IPS-NIHi11 (cell line): ENCODE measurements around the gene SP1.
"Not testable (repeated sequence)": the region's sequence is repeated elsewhere in the genome, so short reads cannot be mapped to it uniquely, and the experiment has no call there.

Experiments used
- DNase-seq: peaks from one replicate; pipeline ENCODE4 v3.0.0; 2012; ENCODE audit warnings: mixed read lengths, low spot score

The SP1 gene

DNA sequence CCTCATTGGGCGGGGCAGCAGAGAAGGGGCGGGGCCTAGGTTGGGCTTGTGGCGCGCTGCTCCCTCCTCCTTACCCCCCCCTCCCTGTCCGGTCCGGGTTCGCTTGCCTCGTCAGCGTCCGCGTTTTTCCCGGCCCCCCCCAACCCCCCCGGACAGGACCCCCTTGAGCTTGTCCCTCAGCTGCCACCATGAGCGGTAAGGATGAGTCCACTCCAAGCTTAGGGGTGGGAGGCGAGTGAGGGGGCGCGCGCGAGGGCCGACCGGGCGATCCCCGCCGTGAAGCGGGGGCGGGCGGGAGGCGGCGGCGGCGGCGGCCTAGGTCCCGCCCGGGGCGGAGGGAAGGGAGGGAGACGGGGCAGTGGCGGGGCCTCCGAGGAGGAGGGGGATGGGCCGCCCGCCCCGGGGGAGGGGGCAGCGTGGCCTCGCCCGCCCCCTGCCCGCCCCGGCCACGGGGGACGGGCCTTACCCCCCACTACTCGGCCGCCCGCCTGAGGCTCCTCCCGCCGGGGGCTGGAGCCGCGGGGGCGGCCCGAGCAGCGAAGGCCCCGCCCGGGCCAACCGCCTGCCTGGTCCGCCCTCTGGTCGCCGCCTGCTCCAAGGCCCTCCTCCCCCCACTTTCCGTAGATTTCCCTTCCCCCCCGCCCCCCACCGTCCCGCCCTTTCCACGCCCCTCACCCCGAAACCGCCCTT is at the start of gene SP1:
TSS of gene SP1 (plus strand) at position 73 of the 690 bp plus-strand sequence. CDS start at position 189, 116 bp downstream.
- DNase-seq, result peak; percentile 85

DNA sequence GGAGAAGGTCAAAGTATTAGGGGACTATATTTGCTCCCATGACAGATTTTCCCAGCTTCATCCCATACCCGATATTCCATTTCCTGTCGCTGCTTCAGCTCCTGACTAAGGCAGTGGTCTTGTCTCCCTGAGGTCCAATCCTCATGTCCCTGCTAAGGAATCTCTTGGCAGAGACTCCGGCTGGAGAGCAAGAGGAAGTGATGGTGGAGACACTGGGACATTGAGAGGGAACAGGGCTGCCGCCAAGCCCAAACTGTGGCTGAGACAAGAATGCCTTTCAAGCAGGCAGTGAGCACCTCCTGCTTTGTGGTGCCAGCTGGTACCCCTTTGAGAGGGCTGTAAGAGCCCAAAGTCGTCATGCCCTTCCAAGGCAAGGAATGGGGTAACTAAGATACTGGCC is 49.3 kb upstream of the SP1 start:
- DNase-seq, result no peak

DNA sequence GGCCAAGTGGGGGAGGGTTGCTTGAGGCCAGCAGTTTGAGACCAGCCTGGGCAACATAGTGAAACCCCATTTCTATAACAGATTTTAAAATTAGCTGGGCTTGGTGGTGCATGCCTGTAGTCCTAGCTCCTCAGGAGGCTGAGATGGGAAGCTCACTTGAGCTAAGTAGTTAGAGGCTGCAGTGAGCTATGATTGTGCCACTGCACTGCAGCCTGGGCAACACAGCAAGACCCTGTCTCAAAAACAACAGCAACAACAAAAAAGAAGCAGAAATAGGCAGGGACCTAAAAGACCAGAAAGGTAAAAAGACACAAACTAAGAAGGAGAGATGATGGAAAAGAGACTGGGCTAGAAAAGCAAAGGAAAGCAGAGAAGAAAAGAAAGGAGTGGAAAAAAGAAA is 47.6 kb upstream of the SP1 start:
- not testable (repeated sequence) for DNase-seq

DNA sequence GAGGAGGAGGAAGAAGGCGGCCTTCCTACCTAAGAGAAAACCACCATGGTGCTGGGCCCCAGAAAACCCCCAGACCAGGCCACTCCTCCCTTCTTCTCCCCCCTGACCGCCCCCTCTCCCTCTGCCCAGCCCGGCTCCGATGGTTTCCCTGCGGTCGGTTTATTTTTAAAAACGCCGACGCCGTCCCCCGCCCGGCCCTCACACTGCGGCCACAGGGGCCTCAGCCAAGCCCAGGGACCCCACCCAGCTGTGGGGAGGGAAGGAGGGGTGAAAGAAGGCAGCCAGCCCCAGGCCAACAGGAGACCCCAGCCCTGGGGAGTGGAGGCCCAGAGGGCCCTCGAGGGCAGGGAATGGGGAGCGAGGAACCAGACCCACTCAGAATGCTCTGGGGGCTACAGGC is 47.2 kb upstream of the SP1 start:
- DNase-seq, result no peak

DNA sequence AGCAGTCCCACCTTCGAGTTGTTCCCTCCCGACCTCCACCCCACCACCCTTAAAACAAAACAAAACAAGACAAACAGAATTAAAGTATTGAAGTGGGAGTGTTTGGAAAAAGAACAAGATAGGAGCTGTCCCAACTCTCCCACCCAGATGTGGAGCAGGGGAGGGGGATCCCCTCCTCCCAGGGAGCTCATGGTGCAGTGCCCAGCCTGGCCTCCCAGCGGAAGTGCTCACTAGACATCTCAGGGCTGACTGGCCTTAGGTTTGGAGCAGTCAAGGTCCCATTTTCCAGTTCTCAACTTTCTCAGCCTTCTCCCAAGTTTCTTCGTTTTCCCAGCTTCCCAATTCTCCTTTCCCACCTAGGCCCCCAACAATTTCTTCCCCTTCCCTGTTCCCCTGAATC is 46.7 kb upstream of the SP1 start:
- DNase-seq, result no peak

DNA sequence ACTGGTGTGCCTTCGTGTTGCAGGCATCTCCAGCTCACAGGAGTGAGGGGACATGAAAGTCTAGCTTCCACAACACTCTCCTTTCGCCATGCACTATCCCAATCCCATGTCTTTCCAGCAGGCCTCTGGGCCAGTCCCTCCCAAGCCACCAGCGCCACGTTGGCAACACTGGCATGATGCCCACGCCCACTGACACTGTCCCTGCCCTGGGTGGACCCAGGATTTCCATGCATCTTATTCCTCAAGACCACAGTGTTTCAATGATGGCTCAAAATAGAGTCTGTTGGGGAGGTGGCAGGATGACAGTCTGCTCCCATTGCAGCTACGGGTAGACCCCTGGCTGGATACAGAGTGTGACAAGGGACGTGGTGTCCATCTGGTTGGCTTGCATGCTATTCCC is 46.1 kb upstream of the SP1 start:
- no peak for DNase-seq

DNA sequence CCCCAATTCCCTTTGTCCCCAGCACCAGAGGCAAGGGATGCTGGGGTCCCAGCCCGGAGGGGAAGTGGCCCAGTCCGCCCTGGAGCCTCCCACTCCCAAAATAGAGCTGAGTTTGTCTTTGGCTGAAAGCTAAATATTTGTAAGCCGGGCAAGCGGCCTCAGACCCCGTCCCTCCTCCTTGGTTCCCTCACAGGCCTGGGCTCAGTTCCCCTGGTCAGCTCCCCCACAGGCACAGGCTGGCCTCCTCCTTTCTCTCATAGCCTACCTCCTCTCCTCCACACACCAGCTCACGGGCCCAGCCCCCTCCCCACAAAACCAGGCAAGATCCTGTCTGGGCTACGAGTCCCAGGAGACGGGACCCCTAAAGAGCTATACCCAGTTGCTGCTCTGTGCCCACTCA is 45.2 kb upstream of the SP1 start:
- no peak for DNase-seq

DNA sequence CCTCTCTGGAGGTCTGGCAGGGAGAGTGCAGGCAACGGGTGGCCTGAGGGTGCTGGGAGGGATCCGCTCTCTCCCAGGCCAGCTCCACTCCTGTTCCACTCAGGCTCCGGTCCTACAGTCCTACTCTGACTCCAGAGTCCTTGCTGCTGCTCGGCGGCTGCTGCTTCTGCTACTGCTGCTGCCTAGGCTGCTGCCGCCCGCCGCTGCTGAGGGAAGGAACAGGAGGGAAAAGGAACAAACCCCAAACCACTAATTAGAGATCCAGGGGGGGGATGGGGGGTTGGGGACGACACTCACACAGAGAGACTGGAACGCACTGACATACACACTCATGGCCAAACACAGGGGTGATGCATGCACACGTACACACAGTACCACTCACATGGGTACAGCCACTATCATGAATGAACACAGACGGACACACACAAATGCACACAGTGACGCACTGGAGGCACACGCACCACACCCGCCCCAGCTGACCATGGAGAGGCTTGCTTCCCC is 43.7 kb upstream of the SP1 start, which contains the start of gene SP7:
TSS of gene SP7 (minus strand) at position 174 of the 501 bp plus-strand sequence. CDS start 708 bp downstream, outside the sequence.
- DNase-seq, result no peak

DNA sequence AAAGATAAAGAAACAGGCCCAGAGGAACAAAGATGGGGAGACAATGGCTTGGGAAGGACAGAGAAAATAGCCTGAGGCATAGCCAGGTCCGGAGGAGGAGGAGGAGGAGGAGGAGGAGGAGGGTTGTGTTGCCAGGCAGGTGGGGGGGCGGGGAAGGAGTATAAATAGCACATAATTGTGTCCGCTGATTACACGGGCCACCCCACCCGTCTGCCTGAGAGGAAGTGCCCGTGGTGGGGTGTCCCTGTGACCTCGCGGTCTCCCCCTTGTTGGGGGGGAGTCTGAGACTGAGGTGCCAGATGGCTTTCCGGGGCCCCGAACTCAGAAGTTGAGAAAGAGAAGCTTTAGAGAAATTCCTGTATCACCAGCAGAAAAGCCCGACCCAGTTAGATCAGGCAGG is 42.0 kb upstream of the SP1 start:
- DNase-seq, result no peak

DNA sequence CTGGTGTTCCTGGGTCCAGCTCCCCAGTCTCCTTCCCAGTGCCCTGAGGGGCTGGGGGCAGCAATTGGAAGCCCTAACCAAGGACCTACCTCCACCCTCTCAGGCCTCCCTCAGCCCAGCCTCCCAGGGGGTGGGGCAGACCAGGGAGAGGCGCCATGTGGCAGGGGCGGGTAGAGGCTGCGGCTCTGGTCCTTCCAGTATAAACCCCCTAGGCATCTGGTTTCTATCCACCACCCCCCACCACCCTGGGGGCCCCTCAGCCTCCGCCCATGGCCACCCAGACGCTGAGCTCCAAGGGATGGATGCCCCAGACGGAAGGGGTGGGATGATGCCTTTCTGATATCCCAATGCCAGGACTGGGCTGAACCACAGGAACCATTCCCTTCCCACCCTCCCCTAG is 41.1 kb upstream of the SP1 start:
- DNase-seq, result no peak

DNA sequence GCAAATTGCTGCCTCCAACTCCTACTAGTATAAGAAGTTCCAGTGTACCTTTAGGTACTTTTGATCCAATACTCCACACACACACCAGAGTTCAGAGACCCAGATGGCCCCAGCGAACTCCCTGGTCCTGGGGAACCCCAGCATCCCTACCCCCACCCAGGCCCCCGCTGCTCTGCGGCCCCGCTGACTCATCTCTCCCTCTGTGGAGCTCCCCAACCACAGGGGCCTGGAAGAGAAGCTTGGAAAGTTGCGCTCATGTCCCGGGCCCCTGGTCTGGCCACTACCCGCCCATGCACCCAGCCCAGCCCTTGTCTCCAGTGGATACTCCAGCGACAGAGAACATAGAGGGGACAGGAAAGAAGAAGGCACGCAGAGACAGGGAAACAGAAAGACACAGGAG is 39.6 kb upstream of the SP1 start:
- DNase-seq, result no peak

DNA sequence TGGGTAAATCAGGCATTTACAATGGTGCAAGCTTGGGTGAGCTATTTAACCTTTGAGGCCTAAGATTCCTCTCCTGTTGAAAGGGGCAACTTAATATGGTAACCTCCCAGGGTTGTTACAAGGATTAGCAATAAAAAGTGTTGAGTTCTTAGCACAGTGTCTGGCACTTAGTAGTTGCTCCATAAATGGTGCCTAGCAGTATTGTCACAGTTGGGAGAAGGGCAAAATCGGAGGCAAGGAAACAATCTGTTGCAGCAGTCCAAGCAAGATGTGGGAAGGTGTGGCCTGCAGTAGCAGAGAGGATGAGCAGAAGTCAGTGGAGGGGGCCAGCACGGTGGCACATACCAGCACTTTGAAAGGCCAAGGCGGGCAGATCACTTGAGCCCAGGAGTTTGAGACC is 36.5 kb upstream of the SP1 start:
- DNase-seq, result no peak

DNA sequence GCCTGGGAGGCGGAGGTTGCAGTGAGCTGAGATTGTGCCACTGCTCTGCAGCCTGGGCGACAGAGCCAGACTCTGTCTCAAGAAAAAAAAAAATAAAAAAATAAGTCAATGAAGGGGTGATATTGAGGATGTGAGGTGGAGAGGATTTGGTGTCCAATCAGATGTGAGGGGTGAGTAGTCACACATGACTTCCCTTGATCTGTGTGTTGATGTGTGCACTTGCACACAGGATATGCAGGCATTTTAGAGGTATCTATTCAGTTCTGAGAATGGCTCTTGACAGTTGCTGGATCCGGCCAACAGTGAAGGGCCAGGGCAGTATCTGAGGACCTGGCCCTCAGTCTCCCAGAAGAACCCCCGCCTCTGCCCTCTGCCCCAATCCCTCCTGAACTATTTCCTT is 36.0 kb upstream of the SP1 start:
- no peak for DNase-seq

DNA sequence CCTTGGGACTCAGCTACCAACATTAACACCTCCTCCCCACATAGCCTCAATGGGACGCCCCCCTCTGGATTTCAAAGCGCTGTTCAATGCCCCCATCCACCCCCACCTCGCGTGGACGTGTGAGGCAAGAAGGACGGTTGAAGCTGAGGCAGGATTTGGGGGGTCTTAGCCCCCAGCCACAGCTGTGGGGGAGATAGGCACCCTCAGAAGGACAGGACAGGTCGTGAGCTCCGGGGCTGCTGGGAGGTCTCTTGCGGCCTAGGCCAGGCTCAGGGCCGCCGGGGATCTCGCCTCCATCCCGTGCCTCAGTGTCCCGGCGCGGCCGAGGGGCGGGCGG is 35.5 kb upstream of the SP1 start:
- DNase-seq, result no peak

DNA sequence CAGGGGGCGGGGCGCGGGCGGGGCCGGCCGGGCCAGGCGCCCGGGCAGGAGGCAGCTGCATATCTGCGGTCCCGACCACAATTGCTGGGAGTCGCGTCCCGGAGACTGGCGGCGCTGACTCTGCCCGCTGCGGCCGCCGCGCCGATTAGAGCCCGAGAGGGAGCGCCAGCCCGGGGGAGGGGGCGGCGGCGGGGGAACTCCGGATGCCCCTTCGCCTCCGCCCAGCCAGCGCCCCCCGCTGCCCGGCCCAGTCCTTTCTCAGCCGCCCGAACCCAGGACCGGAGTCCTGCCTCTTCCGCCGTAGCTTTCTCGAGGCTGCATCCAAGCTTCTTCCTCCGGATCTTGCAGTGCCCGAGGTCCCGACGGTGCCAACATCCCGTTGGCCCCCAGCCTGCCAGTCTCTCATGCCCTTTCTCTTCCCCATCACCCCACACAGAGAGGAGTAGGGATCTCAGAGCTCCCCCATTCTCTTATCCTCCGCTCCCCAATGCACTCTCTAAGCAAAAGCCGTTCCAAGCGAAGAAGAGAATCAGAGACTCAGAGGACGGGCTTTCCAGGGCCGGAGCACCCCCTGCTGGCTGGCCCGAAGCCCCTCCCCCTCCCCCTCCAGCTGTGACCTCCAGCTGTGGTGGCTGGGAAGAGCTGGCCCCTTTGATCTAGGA is 35.0 kb upstream of the SP1 start:
- peak; percentile 82 for DNase-seq

DNA sequence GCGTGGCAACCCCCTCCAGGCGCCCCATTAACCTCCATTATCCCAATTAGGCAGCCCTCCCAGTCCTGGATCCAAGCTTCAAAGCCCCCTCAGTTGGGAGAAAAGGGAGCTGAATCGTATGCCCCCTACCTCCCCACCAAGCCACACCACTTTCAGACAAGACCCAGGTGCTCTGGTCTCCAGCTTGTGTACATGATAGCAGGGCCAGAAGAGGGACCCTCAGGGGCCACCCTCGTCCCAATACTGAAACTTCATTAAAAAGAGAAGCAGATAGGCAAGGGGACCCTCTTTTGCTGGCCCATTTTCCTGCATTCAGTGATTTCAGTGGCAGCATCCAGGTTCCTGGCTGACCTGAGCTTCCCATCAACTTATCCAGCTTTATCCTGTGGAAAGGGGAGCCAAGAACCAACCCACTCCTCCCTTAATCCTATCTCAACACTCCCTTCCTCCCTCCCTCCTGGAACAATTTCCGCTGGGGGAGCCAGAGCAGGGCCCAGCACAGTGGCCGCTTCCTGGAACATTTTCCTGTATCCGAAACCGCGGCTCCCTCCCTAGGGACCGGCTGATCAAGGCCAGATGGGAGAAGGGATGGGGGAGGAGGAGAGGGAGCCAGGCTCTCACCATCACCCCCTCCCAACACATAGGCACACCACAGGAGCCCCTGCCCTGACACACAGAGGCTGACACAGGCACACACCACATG is 34.3 kb upstream of the SP1 start:
- DNase-seq, result no peak

DNA sequence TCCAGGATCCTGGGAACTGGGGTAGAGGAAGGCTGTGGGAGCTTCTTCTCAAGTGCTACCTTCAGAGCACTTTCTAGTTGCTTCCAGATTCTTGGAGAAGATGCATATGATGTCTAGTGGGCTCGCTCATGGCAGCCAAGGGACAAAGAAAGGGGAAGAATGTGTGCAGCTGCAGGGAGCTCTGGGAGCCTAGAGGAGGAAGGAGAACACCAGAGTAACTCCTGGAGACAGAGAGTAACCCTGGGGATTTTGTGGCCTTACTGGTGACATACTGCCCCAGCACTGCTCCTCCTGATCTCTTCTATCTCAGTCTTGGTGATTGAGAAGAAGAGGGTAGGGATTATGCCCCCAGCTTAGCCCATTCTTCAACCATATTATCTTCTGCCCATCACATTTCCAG is 33.5 kb upstream of the SP1 start:
- no peak for DNase-seq

DNA sequence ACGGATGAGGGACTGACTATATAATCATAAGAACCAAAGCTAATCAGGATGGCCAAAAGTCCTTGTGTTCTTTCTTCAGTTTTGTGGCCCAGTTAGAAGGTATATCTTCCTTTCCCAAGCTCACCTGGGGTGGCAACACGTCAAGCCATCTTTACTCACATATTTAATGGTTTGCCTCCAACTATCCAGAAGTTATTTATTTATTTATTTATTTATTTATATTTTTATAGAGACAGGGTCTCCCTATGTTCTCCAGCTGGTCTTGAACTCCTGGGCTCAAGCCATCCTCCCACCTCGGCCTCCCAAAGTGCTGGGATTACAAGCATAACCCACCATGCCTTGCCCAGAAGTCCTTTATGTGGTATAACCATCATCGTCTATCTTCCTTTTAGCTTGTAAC is 32.1 kb upstream of the SP1 start:
- no peak for DNase-seq

DNA sequence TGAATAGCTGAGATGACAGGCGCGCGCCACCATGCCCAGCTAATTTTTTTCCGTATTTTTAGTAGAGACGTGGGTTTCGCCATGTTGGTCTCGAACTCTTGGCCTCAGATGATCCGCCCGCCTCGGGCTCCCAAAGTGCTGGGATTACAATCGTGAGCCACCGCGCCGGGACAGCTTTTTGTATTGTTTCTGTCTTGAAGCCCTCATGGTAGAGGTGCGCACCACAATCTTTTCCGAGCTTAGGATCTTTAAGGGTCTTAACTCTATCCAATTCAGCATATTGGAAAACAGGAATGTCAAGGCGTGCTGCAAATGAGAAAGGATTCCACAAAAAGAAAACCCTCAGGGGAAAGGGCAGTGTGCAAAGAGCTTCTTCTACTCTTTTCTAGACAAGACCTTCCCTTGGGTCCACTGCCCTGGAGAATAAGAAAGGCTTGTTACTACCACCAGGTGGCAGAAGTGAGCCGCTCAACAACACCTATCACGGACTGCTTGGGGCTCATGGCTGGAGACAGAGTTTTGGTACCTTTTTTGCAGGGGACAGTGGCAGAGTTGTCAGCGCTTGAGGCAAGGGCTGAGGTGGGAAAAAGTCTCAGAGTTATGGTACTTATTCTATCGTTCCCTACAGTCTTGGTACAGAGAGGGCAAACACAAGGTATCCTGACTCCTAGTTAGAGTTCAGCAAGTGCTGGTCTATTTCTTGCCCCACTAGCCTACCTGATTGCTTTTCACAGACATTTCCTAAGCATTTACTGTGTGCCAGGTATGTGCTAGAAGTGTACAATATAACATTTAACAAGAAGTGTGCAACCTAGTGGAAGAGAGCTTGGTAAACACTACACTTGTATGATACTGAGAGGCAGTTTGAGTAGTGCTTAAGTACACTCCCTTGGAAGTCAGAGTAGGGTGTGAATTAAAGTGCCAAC is 27.4 kb upstream of the SP1 start:
- DNase-seq, result peak; percentile 81

DNA sequence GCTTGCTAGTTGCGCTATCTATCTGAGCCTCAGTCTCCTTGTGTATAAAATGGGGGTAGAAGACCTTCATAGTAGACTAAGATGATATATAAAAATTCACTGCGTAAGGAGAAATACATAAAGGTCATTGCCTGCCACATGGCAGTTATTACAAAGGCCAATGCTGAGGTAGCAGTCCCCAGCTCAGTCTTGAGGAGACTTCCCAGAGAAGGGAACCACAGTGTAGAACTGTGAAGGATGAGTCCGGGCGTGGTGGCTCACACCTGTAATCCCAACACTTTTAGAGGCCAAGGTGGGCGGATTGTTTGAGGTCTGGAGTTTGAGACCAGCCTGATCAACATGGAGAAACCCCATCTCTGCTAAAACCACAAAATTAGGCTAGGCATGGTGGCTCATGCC is 26.7 kb upstream of the SP1 start:
- DNase-seq, result no peak

DNA sequence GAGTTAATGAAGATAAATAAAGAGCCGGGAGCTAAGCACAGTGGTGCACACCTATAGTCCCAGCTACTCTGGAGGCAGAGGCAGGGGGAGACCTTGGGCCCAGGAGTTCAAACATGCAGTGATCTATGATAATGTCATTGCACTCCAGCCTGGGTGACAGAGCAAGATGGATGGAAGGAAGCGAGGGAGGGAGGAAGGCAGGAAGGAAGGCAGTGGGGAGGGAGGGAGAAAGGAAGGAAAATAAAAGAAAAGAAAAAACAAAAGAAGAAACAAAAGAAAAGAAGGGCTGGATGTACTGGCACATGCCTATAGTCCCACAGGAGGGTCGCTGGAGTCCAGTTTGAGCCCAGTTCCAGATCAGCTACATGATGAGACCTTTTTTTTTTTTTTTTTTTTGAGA is 24.9 kb upstream of the SP1 start:
- DNase-seq, result no peak

DNA sequence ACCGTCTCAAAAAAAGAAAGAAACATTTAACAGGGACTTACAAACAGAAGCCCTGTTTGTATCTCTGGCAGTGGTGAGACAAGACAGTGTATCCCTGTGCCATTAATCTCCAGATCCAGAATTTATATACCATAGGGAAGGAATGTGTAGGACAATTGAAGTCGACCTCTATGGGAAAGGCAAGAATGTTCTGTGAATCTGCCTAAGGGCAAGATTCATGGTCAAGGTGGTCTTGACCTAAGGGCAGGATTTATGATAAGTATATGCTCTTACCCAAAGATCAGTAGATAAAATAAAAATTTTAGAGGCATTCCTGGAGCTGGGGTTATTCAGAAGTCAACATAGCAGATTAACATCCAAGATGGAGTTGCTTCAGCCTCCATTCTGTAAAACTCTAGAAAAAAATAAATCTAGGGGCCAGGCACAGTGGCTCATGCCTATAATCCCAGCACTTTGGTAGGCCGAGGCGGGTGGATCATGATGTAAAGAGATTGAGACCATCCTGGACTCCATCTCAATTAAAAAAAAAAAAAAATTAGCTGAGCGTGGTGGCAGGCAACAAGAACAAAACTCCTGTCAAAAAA is 21.0 kb upstream of the SP1 start:
- DNase-seq, result no peak
